Fibroblast of lung (primary cell): ENCODE measurements around the gene POLR2E. TPM values are rescaled to one million over a fixed set of nuclear protein-coding genes. Genes with fewer than 3 reads are reported as not detected.

Experiments used
- DNase-seq, 2 donors: peaks; one replicate each; pipeline versions ENCODE4 v3.0.0 to v3.0.0-alpha.2; 2010; ENCODE audit warnings: low read depth in 2 of 2
- H2AFZ ChIP-seq: 2 replicates; pipeline ENCODE4 v1.5.1; 2012; ENCODE audit warnings: low read length, control low read depth, inconsistent platforms
- H3K27ac ChIP-seq: 2 replicates; pipeline ENCODE4 v1.5.1; 2011; ENCODE audit warnings: low read length, control low read depth; ENCODE audit not compliant: insufficient read depth
- H3K27me3 ChIP-seq: 2 replicates; pipeline ENCODE4 v1.5.1; 2011; ENCODE audit warnings: mild to moderate bottlenecking, low read length; ENCODE audit not compliant: control insufficient read depth, insufficient read depth
- H3K36me3 ChIP-seq: 2 replicates; pipeline ENCODE4 v1.5.1; 2011; ENCODE audit warnings: low read length; ENCODE audit not compliant: control insufficient read depth, insufficient read depth
- H3K4me1 ChIP-seq: 2 replicates; pipeline ENCODE4 v1.5.1; 2011; ENCODE audit warnings: low read length; ENCODE audit not compliant: control insufficient read depth, insufficient read depth; ENCODE audit errors: extremely low read depth
- H3K4me2 ChIP-seq: 2 replicates; pipeline ENCODE4 v1.5.1; 2011; ENCODE audit warnings: low read length, control low read depth; ENCODE audit not compliant: insufficient read depth; ENCODE audit errors: extremely low read depth
- H3K4me3 ChIP-seq, 4 experiments: fragments of 200-600 bp in 1 of 4; sonication (generic) in 1 of 4; replicated peaks in 1 of 4; 2 replicates each; pipeline ENCODE4 v1.5.1; 2011 to 2016; ENCODE audit warnings: low read length in 4 of 4, low read depth in 3 of 4, mild to moderate bottlenecking in 3 of 4, control low read depth in 2 of 4, inconsistent platforms in 1 of 4, mixed read lengths in 1 of 4; ENCODE audit not compliant: insufficient read depth in 1 of 4; ENCODE audit errors: control extremely low read depth in 1 of 4
- H3K79me2 ChIP-seq: 2 replicates; pipeline ENCODE4 v1.5.1; 2012; ENCODE audit warnings: mild to moderate bottlenecking, low read length, inconsistent platforms; ENCODE audit not compliant: control insufficient read depth, insufficient read depth
- H3K9ac ChIP-seq: 2 replicates; pipeline ENCODE4 v1.5.1; 2011; ENCODE audit warnings: mild to moderate bottlenecking, low read length, control low read depth; ENCODE audit not compliant: insufficient read depth
- H3K9me3 ChIP-seq: 2 replicates; pipeline ENCODE4 v1.5.1; 2012; ENCODE audit warnings: low read depth, low read length; ENCODE audit not compliant: control insufficient read depth, insufficient read depth
- H4K20me1 ChIP-seq: 2 replicates; pipeline ENCODE4 v1.5.1; 2011; ENCODE audit warnings: low read length; ENCODE audit not compliant: control insufficient read depth, insufficient read depth; ENCODE audit errors: extremely low read depth
- CTCF ChIP-seq, 2 donors: IDR thresholded peaks in 1 of 2; conservative IDR thresholded peaks in 1 of 2; 1 replicate in 1 of 2; 2 replicates in 1 of 2; pipeline ENCODE4 v1.5.1; 2011 to 2012; ENCODE audit warnings: low read length in 2 of 2, control low read depth in 1 of 2, inconsistent platforms in 1 of 2, low read depth in 1 of 2, mild to moderate bottlenecking in 1 of 2
- EZH2 ChIP-seq: IDR thresholded peaks from 2 replicates; pipeline ENCODE4 v1.5.1; 2012; ENCODE audit warnings: low read length, control low read depth, mild to moderate bottlenecking; ENCODE audit errors: missing control alignments
- polyA plus RNA-seq, 2 donors: library from polyadenylated mRNA; depleted of rRNA in 1 of 2; stranded (reverse) in 1 of 2; unstranded in 1 of 2; fragments of >200 nt; gene quantifications; 2 replicates each; pipeline ENCODE4 v1.2.1, GENCODE V29; 2011 to 2012; ENCODE audit warnings: missing spikeins in 1 of 2
- total RNA-seq: library from RNA; depleted of rRNA; stranded (reverse); fragments of >200 nt; gene quantifications from 2 replicates; pipeline ENCODE4 v1.2.1, GENCODE V29; 2014

POLR2E gene
- total and polyA plus RNA-seq, 2 donors (not counting 1 experiment from before 2014, with no cell fraction given), result 55.2 to 130 TPM

GRCh38 chr19:1123885-1124677 lies 28.9 kb upstream of the POLR2E start:
- Histone ChIP-seq H2AFZ (no peak overlapping the region), H3K27ac (no peak overlapping the region), H4K20me1 (no peaks in the 10 kb centered on the region), H3K4me2 (no peak overlapping the region), H3K9me3 (no peaks in the 10 kb centered on the region), H3K27me3 (no peaks in the 10 kb centered on the region), H3K79me2 (peaks cover 43% of the 10 kb centered on the region), H3K4me1 (no peaks in the 10 kb centered on the region), H3K9ac (no peak overlapping the region), H3K36me3 (peaks cover 63% of the 10 kb centered on the region), H3K4me3 (no peak overlapping the region)
- no peak for DNase-seq
- TF ChIP-seq EZH2 (no peak), CTCF (conservative IDR thresholded peaks at IDR 0.05 in 1 of 2, IDR thresholded peaks at IDR 0.05 in 1 of 2; ENCODE audit: low read depth in 1 of 2, low read length in 2 of 2) (no peak)

- Histone ChIP-seq H3K4me1 (no peaks in the 10 kb centered on the region), H3K4me3 (no peak overlapping the region), H3K36me3 (peaks cover 70% of the 10 kb centered on the region), H3K9ac (no peak overlapping the region), H4K20me1 (no peaks in the 10 kb centered on the region), H3K9me3 (no peaks in the 10 kb centered on the region), H3K4me2 (no peak overlapping the region), H3K27me3 (no peaks in the 10 kb centered on the region), H3K79me2 (peaks cover 37% of the 10 kb centered on the region), H2AFZ (no peak overlapping the region), H3K27ac (no peak overlapping the region)
- TF ChIP-seq CTCF (conservative IDR thresholded peaks at IDR 0.05 in 1 of 2, IDR thresholded peaks at IDR 0.05 in 1 of 2; ENCODE audit: low read depth in 1 of 2, low read length in 2 of 2), result no peak
- TF ChIP-seq EZH2, result no peak
- DNase-seq, result no peak
Observed at GRCh38 chr19:1123381-1123780, 28.2 kb upstream of the POLR2E start.

- DNase-seq, result peak; percentile 69 to 76
Observed at GRCh38 chr19:1122972-1123363, 27.8 kb upstream of the POLR2E start.

More at GRCh38 chr19:1122972-1123363, 27.8 kb upstream of the POLR2E start:
- peaks cover 70% of the 10 kb centered on the region for H3K36me3 ChIP-seq
- H3K27ac ChIP-seq, result no peak overlapping the region
- H2AFZ ChIP-seq, result no peak overlapping the region
- no peaks in the 10 kb centered on the region for H3K9me3 ChIP-seq
- H3K79me2 ChIP-seq, result peaks cover 33% of the 10 kb centered on the region
- no peaks in the 10 kb centered on the region for H3K4me1 ChIP-seq
- TF ChIP-seq CTCF (conservative IDR thresholded peaks at IDR 0.05 in 1 of 2, IDR thresholded peaks at IDR 0.05 in 1 of 2; ENCODE audit: low read depth in 1 of 2, low read length in 2 of 2) (no peak), EZH2 (no peak)
- H3K4me3 ChIP-seq, result no peak overlapping the region
- H3K27me3 ChIP-seq, result no peaks in the 10 kb centered on the region
- H4K20me1 ChIP-seq, result no peaks in the 10 kb centered on the region
- H3K4me2 ChIP-seq, result no peak overlapping the region
- no peak overlapping the region for H3K9ac ChIP-seq
